Measurements from ENCODE around the gene GOLGB1. TPM values are rescaled to one million over a fixed set of nuclear protein-coding genes. Genes with fewer than 3 reads are reported as not detected.
"Not testable (repeated sequence)": the region's sequence is repeated elsewhere in the genome, so short reads cannot be mapped to it uniquely, and the experiment has no call there.

Gene GOLGB1
- total RNA-seq, 2 experiments from 2014 or later: 15.0 to 16.4 TPM

DNA sequence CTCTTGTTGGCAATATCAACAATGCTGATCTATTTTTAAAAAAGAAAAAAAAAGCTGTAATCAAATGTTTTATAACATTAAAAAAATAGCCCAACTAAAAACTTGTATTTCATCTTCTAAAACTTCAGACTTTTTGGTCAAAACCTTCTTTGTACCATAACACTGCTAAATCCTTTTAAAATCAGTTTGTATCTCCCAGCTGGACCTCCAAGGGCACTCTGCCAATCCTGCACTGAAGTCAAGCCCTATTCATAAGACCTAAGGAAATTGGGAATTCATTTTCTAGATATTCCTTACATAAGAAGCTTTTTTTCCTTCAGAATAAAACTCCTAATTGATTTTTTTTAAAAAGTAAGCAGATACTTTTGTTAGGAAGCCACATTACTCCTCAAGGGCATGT is 50.6 kb downstream of the GOLGB1 start:
- POLR2A ChIA-PET: no interaction called here
- no peaks in the 10 kb centered on the region for H3K27me3 Mint-ChIP-seq
- CTCF ChIA-PET: interaction anchor here (1.5 kb wide), 1 partner anchor 394 kb away, joined by 4 read pairs; no protein-coding TSS in a partner anchor
- peaks cover 30% of the 10 kb centered on the region for H3K36me3 Mint-ChIP-seq (ENCODE audit: low read depth)
- ATAC-seq (no peak), DNase-seq (no peak)
- no peaks in the 10 kb centered on the region for H3K9me3 Mint-ChIP-seq
- H3K4me1 Mint-ChIP-seq (ENCODE audit: low read depth): no peaks in the 10 kb centered on the region
- intact Hi-C loops (cut with micrococcal nuclease): no loop called here
- TF ChIP-seq, protein P1, sequence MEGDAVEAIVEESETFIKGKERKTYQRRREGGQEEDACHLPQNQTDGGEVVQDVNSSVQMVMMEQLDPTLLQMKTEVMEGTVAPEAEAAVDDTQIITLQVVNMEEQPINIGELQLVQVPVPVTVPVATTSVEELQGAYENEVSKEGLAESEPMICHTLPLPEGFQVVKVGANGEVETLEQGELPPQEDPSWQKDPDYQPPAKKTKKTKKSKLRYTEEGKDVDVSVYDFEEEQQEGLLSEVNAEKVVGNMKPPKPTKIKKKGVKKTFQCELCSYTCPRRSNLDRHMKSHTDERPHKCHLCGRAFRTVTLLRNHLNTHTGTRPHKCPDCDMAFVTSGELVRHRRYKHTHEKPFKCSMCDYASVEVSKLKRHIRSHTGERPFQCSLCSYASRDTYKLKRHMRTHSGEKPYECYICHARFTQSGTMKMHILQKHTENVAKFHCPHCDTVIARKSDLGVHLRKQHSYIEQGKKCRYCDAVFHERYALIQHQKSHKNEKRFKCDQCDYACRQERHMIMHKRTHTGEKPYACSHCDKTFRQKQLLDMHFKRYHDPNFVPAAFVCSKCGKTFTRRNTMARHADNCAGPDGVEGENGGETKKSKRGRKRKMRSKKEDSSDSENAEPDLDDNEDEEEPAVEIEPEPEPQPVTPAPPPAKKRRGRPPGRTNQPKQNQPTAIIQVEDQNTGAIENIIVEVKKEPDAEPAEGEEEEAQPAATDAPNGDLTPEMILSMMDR (IDR thresholded peaks at IDR 0.05): no peak
- H3K27ac Mint-ChIP-seq: no peak overlapping the region
- no peak overlapping the region for H3K4me3 Mint-ChIP-seq

DNA sequence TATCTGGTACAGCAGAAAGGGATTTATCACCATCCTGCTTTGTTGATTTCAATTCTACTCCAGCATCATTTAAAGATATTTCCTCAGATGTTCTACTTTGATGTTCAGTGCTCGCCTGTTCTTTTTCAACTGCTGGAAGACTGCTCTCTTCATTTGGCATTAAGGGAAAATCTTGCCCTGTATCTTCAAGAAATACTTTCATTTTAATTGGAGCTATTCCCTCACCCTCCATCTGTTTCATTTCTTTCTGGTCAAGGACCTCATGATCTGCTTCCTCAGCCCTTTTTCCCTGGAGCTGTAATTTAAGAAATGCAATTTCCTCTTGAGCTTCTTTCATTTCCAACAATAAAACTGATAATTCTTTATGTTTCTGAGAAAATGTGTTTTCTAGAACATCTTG is 51.1 kb downstream of the GOLGB1 start:
- Mint-ChIP-seq H3K27me3 (no peaks in the 10 kb centered on the region), H3K27ac (no peak overlapping the region), H3K4me1 (ENCODE audit: low read depth) (no peaks in the 10 kb centered on the region), H3K36me3 (ENCODE audit: low read depth) (peaks cover 27% of the 10 kb centered on the region), H3K9me3 (no peaks in the 10 kb centered on the region), H3K4me3 (no peak overlapping the region)
- no peak for DNase-seq
- no peak for ATAC-seq
- TF ChIP-seq, protein P1 (IDR thresholded peaks at IDR 0.05): no peak
- intact Hi-C loops (cut with micrococcal nuclease): no loop called here
- CTCF ChIA-PET: interaction anchor here (0.9 to 1.5 kb wide), 2 partner anchors 37 to 394 kb away, joined by 4 read pairs; partner anchors contain the start of gene HCLS1
- POLR2A ChIA-PET: no interaction called here

DNA sequence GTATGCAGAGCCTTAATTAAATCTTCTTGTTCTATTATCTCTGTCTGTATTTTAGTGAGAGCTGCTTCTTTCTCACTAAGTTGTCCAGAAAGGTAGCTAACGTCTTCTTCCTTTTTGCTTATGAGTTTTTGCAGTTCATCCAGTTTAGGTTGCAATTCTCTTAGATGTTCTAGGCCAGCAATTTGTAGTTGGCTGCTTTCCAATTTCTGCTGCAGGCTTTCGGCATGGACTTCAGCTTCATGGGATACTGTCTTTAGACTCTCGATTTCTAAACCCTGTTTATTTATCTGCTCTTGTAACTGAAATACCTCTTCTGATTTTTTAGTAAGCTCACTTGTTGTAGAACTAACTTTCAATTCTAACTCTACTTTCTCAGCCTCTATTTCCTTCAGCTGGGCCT is 53.4 kb downstream of the GOLGB1 start:
- CTCF ChIA-PET: interaction anchor here (1.0 kb wide), 1 partner anchor 9 kb away, joined by 3 read pairs; no protein-coding TSS in a partner anchor
- no peaks in the 10 kb centered on the region for H3K9me3 Mint-ChIP-seq
- TF ChIP-seq, protein P1 (IDR thresholded peaks at IDR 0.05): no peak
- no peak overlapping the region for H3K4me3 Mint-ChIP-seq
- peaks cover 2% of the 10 kb centered on the region for H3K4me1 Mint-ChIP-seq (ENCODE audit: low read depth)
- ATAC-seq (no peak), DNase-seq (no peak)
- POLR2A ChIA-PET: no interaction called here
- no peak overlapping the region for H3K27ac Mint-ChIP-seq
- no peaks in the 10 kb centered on the region for H3K27me3 Mint-ChIP-seq
- intact Hi-C loops (cut with micrococcal nuclease): no loop called here
- peaks cover 39% of the 10 kb centered on the region for H3K36me3 Mint-ChIP-seq (ENCODE audit: low read depth)

DNA sequence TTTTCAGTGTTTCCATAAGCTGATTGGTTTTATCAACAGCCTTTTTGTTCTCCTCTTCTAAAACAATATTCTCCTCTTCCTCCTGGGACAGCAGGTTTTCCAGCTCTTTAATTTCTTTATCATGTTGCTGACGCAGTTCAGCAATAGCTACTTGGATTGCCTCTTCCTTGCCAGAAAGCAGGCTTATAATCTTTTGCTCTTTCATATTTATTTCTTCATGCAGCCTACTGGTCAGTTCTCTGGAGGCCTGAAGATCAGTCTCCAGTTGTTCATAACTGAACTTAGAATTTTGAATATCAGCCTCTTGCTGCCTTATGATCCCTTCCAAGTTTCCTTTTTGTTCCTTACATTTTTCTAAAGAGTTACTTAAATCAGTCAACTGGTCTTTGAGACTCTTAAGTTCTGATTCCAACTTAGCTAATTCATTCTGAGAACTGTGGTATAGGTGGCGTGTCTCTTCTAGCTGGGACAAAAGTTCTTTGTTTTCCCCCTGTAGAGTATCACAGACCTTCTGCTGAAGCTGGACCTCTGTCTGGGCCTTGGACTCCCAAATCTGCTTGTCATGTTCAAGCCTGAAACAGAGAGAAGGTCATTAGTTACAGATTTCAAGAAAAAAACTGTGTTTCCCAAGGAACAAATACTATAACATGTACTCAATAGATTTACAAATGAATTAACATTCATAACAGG is 57.4 kb downstream of the GOLGB1 start:
- intact Hi-C loops (cut with micrococcal nuclease): no loop called here
- Mint-ChIP-seq H3K9me3 (no peaks in the 10 kb centered on the region), H3K36me3 (ENCODE audit: low read depth) (peaks cover 40% of the 10 kb centered on the region), H3K27ac (no peak overlapping the region), H3K27me3 (no peaks in the 10 kb centered on the region), H3K4me3 (no peak overlapping the region), H3K4me1 (ENCODE audit: low read depth) (peaks cover 8% of the 10 kb centered on the region)
- ChIA-PET POLR2A (no interaction called here), CTCF (interaction anchor here (1.2 kb wide), 1 partner anchor 10 kb away, joined by 4 read pairs; no protein-coding TSS in a partner anchor)
- ATAC-seq (no peak), DNase-seq (no peak)
- TF ChIP-seq, protein P1 (IDR thresholded peaks at IDR 0.05): no peak

DNA sequence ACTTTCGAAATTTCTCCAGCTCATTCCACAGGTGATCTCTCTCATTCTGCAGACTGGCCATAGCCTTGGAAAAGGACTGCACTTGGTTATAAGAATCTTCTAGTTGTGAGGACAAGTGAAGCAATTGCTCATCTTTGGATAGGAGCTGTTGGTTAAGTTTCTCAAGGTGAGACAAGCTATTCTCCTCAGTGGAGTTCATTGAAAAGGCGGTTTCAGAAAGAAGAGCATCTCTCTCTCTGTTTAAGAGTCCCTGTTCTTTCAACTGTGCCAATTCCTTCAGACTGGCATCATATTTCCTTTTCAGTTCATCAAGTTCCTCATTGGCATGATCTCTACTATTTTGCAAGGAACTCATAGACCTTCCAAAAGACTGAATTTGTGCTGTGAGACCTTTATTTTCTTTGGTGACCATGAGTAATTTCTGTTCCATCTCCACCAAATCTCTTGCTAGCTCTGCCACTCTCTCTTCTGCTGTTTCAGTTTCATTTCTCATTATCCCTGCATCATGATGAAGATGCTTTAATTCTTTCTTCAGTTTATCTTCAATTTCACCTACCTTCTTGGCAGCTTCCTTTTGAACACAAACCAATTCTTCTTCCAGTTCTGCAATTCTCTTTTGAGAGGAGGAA is 58.6 kb downstream of the GOLGB1 start:
- no peak for DNase-seq
- Mint-ChIP-seq H3K36me3 (ENCODE audit: low read depth) (peaks cover 49% of the 10 kb centered on the region), H3K27me3 (no peaks in the 10 kb centered on the region), H3K27ac (peak overlapping the region; percentile 58), H3K9me3 (no peaks in the 10 kb centered on the region), H3K4me1 (ENCODE audit: low read depth) (peaks cover 8% of the 10 kb centered on the region), H3K4me3 (no peak overlapping the region)
- POLR2A ChIA-PET: no interaction called here
- peak; percentile 47 for ATAC-seq
- intact Hi-C loops (cut with micrococcal nuclease): no loop called here
- CTCF ChIA-PET: interaction anchor here (0.6 to 1.2 kb wide), 2 partner anchors 8 to 150 kb away, joined by 3 to 4 read pairs; no protein-coding TSS in a partner anchor
- TF ChIP-seq, protein P1 (IDR thresholded peaks at IDR 0.05): no peak

DNA sequence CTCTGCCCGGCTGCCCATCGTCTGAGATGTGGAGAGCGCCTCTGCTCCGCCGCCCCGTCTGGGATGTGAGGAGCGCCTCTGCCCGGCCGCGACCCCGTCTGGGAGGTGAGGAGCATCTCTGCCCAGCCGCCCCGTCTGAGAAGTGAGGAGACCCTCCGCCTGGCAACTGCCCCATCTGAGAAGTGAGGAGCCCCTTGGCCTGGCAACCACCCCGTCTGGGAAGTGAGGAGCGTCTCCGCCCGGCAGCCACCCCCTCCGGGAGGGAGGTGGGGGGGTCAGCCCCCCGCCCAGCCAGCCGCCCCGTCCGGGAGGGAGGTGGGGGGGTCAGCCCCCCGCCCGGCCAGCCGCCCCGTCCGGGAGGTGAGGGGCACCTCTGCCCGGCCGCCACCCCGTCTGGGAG is 60.8 kb downstream of the GOLGB1 start:
- H3K4me3 Mint-ChIP-seq; DNase-seq; intact Hi-C loops (cut with micrococcal nuclease); POLR2A ChIA-PET; H3K9me3 Mint-ChIP-seq; H3K27ac Mint-ChIP-seq; H3K27me3 Mint-ChIP-seq; H3K4me1 Mint-ChIP-seq (ENCODE audit: low read depth); CTCF ChIA-PET; ATAC-seq: not testable (repeated sequence)
- peaks cover 61% of the 10 kb centered on the region for H3K36me3 Mint-ChIP-seq (ENCODE audit: low read depth)
